A673 (cell line): ENCODE data around the gene SOX10. TPM values are rescaled to one million over a fixed set of nuclear protein-coding genes. Genes with fewer than 3 reads are reported as not detected.

Source experiments
- BruUV-seq: library from RNA; stranded (reverse); fragments of 400-500 nt; replicated peaks from 2 replicates; lab custom pipeline; 2021; lab: Mats Ljungman, UMichigan
- CTCF ChIA-PET: fragments of 300-600 bp; sonication (Branson Sonifier 250); formaldehyde crosslinking; loops from one replicate; lab custom pipeline; 2022; ENCODE audit warnings: antibody characterized with exemption; lab: Charles Lee
- POLR2A ChIA-PET: fragments of 300-600 bp; sonication (Branson Sonifier 250); formaldehyde crosslinking; loops from one replicate; lab custom pipeline; 2022; ENCODE audit warnings: antibody characterized with exemption; ENCODE audit not compliant: low non-redundant PET; lab: Charles Lee
- DNase-seq: peaks from one replicate; pipeline ENCODE4 v3.0.0-alpha.2; 2015; ENCODE audit warnings: low spot score
- H3K27ac ChIP-seq: fragments of 200-600 bp; sonication (generic); 2 replicates; pipeline ENCODE4 v1.5.1; 2016; ENCODE audit warnings: mixed run types, low read depth, mild to moderate bottlenecking, mixed read lengths, antibody characterized with exemption, low read length; ENCODE audit not compliant: poor library complexity, severe bottlenecking
- H3K27me3 ChIP-seq: fragments of 200-600 bp; sonication (generic); replicated peaks from 2 replicates; pipeline ENCODE4 v1.6.1; 2017; ENCODE audit warnings: mixed run types, low read depth, mild to moderate bottlenecking, mixed read lengths, antibody characterized with exemption, low read length; ENCODE audit not compliant: insufficient read depth, poor library complexity
- H3K36me3 ChIP-seq: fragments of 200-600 bp; sonication (generic); 2 replicates; pipeline ENCODE4 v1.6.1; 2016; ENCODE audit warnings: mixed run types, mild to moderate bottlenecking, mixed read lengths, antibody characterized with exemption, low read length; ENCODE audit not compliant: insufficient read depth, poor library complexity, severe bottlenecking
- H3K4me1 ChIP-seq: fragments of 200-600 bp; sonication (generic); 2 replicates; pipeline ENCODE4 v1.6.1; 2017; ENCODE audit warnings: mixed run types, mild to moderate bottlenecking, mixed read lengths, antibody characterized with exemption, low read length; ENCODE audit not compliant: insufficient read depth, poor library complexity, severe bottlenecking
- H3K4me3 ChIP-seq: fragments of 200-600 bp; sonication (generic); 2 replicates; pipeline ENCODE4 v1.5.1; 2016; ENCODE audit warnings: low read depth, mixed run types, mild to moderate bottlenecking, mixed read lengths, low read length; ENCODE audit not compliant: poor library complexity, severe bottlenecking
- H3K9me3 ChIP-seq: fragments of 200-600 bp; sonication (generic); 2 replicates; pipeline ENCODE4 v1.6.1; 2016; ENCODE audit warnings: mixed run types, low read depth, mild to moderate bottlenecking, mixed read lengths, antibody characterized with exemption, low read length; ENCODE audit not compliant: poor library complexity, severe bottlenecking
- EZH2 ChIP-seq: fragments of 200-600 bp; sonication (generic); IDR thresholded peaks from 2 replicates; pipeline ENCODE4 v1.6.1; 2017; ENCODE audit warnings: borderline replicate concordance, low read depth, mild to moderate bottlenecking, mixed read lengths, antibody characterized with exemption, low read length; ENCODE audit not compliant: poor library complexity, severe bottlenecking
- intact Hi-C: fragments of 100-400 bp; cut with micrococcal nuclease; formaldehyde crosslinking; loops from one replicate; pipeline ENCODE4 v1.10.0; 2022; ENCODE audit not compliant: unreplicated experiment
- total RNA-seq: library from RNA; stranded (reverse); gene quantifications from 2 replicates; pipeline ENCODE4 v1.2.3, GENCODE V29; 2021
- TF ChIP-seq, protein P1 (sequence below): fragments of 300-800, 200-600 bp; sonication (generic); conservative IDR thresholded peaks from 2 replicates; pipeline ENCODE4 v1.5.1; 2017; ENCODE audit warnings: low read depth, mild to moderate bottlenecking, antibody characterized with exemption, low read length, moderate library complexity, mixed read lengths

The SOX10 gene
- total RNA-seq, 1 experiment from 2014 or later, result not detected

DNA sequence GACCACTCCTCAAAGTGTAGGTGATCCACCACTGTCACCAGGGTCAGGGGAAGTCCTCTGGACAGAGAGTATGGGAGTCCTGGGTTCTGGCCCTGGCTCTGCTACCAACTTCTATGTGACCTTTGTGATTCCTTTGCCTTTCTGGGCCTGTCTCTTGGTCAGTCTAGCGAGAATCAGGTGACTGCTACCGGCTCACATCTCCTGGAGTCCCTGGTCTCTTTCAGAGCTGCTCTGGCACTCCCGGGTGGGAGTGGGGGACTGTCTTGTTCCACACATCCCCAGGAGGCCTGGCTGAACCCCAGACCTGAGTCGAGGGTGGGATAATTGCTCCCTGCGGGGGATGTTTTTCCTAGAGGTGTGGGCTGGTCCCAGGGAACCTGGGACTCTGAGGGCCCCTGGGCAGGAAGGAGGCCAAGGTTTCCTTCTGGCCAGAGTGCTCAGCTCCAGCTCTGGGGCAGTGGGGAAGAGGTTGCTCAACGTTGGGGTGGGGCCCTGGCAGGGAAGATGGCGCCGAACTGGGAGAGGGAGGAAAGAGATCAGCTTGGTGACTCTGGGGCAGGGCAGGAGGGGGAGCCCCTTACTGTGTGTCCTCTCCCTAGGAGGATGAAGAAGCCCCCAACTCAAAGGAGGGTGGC, 2.1 kb downstream of the SOX10 start:
- DNase-seq, result no peak
- BruUV-seq, result no TSS peak
- no peak overlapping the region for H3K27ac ChIP-seq
- no peaks in the 10 kb centered on the region for H3K27me3 ChIP-seq
- CTCF ChIA-PET, result no interaction called here
- H3K36me3 ChIP-seq, result no peaks in the 10 kb centered on the region
- no peaks in the 10 kb centered on the region for H3K9me3 ChIP-seq
- intact Hi-C loops, result no loop called here
- no peaks in the 10 kb centered on the region for H3K4me1 ChIP-seq
- H3K4me3 ChIP-seq, result no peak overlapping the region
- POLR2A ChIA-PET, result no interaction called here
- TF ChIP-seq EZH2, result no peak
- TF ChIP-seq, protein P1, sequence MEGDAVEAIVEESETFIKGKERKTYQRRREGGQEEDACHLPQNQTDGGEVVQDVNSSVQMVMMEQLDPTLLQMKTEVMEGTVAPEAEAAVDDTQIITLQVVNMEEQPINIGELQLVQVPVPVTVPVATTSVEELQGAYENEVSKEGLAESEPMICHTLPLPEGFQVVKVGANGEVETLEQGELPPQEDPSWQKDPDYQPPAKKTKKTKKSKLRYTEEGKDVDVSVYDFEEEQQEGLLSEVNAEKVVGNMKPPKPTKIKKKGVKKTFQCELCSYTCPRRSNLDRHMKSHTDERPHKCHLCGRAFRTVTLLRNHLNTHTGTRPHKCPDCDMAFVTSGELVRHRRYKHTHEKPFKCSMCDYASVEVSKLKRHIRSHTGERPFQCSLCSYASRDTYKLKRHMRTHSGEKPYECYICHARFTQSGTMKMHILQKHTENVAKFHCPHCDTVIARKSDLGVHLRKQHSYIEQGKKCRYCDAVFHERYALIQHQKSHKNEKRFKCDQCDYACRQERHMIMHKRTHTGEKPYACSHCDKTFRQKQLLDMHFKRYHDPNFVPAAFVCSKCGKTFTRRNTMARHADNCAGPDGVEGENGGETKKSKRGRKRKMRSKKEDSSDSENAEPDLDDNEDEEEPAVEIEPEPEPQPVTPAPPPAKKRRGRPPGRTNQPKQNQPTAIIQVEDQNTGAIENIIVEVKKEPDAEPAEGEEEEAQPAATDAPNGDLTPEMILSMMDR, result no peak

DNA sequence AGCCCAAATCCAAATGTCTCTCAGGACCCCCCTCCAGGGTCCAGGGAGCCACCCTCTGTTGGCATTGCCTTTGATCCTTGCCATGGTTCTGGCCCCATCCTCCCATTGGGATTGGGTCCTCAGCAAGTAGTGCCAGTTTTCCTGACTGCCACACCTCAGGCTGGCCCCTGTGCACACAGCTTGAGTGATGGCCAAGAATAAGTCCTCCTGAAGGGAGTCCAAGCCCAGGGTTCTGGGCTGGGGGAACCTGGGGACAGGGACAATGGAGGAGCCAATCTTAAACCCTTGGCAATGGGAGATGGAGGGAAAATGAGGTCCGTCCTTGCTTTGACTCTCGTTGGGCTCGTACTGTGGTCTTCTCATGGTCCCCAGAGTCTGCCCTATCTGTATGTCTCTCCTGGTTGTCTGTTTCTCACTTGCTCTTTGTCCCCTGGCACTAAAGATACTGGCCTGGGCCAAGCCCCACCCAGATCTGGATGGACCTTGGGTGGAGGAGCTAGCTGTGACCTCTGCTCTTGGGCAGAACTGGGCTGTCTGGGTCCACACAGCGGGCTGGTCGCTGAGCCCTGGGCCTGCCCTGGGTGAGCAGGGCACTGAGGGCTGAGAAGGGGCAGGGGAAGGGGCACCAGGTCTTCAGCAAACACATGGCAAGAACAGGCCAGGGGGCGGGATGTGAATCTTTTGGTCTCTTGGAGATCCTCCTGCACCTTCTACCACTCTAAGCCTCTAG, 2.9 kb downstream of the SOX10 start:
- H3K27ac ChIP-seq, result no peak overlapping the region
- TF ChIP-seq EZH2, result no peak
- TF ChIP-seq, protein P1, result no peak
- BruUV-seq, result no TSS peak
- H3K4me1 ChIP-seq, result no peaks in the 10 kb centered on the region
- H3K27me3 ChIP-seq, result no peaks in the 10 kb centered on the region
- POLR2A ChIA-PET, result no interaction called here
- H3K9me3 ChIP-seq, result no peaks in the 10 kb centered on the region
- H3K36me3 ChIP-seq, result no peaks in the 10 kb centered on the region
- H3K4me3 ChIP-seq, result no peak overlapping the region
- CTCF ChIA-PET, result no interaction called here
- intact Hi-C loops, result no loop called here
- no peak for DNase-seq

DNA sequence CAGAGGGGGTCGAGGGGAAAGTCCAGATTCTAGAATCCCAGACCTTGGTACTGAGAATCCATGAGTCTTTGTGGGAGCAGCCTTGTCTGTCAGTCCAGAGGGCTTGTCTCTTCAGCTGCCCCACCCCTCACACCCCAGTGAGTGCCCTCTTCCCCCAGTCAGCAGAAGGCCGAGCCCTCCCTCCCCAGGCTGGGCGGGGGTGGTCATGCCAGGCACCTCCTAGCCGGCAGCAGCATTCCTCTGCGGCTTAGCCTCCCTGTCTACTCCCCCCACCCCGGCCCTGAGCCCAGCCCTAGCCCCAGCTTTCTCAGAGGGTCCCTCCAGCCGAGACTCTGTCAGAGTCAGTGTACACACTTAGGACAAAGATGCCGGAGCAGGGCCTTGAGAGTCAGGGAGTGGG, 4.6 kb downstream of the SOX10 start:
- TF ChIP-seq, protein P1, result no peak
- no peak for TF ChIP-seq EZH2
- Histone ChIP-seq H3K4me3 (no peak overlapping the region), H3K9me3 (no peaks in the 10 kb centered on the region), H3K36me3 (no peaks in the 10 kb centered on the region), H3K4me1 (no peaks in the 10 kb centered on the region), H3K27me3 (no peaks in the 10 kb centered on the region), H3K27ac (no peak overlapping the region)
- BruUV-seq, result no TSS peak
- intact Hi-C loops, result no loop called here
- ChIA-PET POLR2A (no interaction called here), CTCF (no interaction called here)
- no peak for DNase-seq
